Immature natural killer cell (primary cell): ENCODE data around the gene EFTUD2. TPM values are rescaled to one million over a fixed set of nuclear protein-coding genes. Genes with fewer than 3 reads are reported as not detected.

ENCODE experiments used
- DNase-seq, 3 donors: peaks; one replicate each; pipeline ENCODE4 v3.0.0; 2022; ENCODE audit warnings: mixed read lengths in 1 of 3
- H3K27ac Mint-ChIP-seq, 6 donors: one replicate each; pipeline ENCODE4 v1.8.0; 2020; ENCODE audit warnings: mixed read lengths in 6 of 6, mild to moderate bottlenecking in 5 of 6, inconsistent platforms in 4 of 6, moderate library complexity in 3 of 6
- H3K27me3 Mint-ChIP-seq, 3 donors: one replicate each; pipeline ENCODE4 v1.8.0; 2020 to 2021; ENCODE audit warnings: low read depth in 3 of 3, mild to moderate bottlenecking in 3 of 3, mixed read lengths in 3 of 3, moderate library complexity in 3 of 3, inconsistent platforms in 1 of 3
- H3K36me3 Mint-ChIP-seq, 3 donors: one replicate each; pipeline ENCODE4 v1.8.0; 2020; ENCODE audit warnings: mixed read lengths in 3 of 3, inconsistent platforms in 2 of 3, mild to moderate bottlenecking in 2 of 3
- H3K4me1 Mint-ChIP-seq, 2 donors: one replicate each; pipeline ENCODE4 v1.8.0; 2020; ENCODE audit warnings: inconsistent platforms in 2 of 2, mild to moderate bottlenecking in 2 of 2, mixed read lengths in 2 of 2, moderate library complexity in 1 of 2
- H3K4me3 Mint-ChIP-seq, 5 donors: one replicate each; pipeline ENCODE4 v1.8.0; 2020; ENCODE audit warnings: mild to moderate bottlenecking in 5 of 5, mixed read lengths in 5 of 5, inconsistent platforms in 3 of 5, moderate library complexity in 3 of 5
- H3K9me3 Mint-ChIP-seq, 6 donors: one replicate each; pipeline ENCODE4 v1.8.0; 2020; ENCODE audit warnings: mild to moderate bottlenecking in 6 of 6, mixed read lengths in 6 of 6, inconsistent platforms in 4 of 6, moderate library complexity in 3 of 6
- polyA plus RNA-seq, 3 donors: library from polyadenylated mRNA; unstranded; fragments of 300-500 nt; fragmentation: Illumina TruSeq; gene quantifications; one replicate each; pipeline ENCODE4 v1.2.3, GENCODE V29; 2021

The EFTUD2 gene
- polyA plus RNA-seq, 3 donors from 2014 or later = 76.5 to 109 (median 101) TPM

DNA sequence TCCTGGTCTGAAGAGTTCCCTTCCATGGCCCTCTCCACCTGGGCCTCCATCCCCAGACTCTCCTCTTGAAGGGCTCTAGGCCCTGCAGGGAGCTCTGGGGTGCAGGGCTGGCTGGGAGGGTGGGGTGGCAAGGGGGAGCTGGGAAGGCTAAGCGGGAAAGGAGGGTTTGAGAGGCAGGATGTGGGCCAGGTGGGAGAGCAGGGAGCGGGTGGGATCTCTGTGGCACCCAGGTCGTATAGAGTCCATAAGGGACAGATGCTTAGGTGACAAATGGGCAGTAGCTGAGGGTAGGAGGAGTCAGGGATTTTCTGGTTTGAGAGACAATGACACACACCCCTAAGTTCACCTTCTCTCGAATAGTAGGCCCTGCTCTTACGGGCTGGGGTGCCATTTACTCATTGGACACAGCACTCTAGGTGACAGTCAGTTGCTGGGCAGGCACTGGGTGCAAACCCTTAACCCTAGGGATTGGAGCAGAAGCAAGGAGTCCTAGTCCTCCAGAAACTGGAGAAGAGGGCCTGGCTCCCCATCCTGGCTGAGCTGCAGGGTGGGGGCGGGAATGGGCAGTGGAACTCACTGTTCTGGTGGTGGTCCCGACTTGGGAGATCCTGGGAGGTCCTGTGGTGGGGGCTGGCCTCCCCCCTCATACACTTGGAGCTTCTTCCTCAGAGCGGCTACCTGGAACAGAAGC is 33.0 kb upstream of the EFTUD2 start:
- H3K9me3 Mint-ChIP-seq = no peaks in the 10 kb centered on the region
- H3K36me3 Mint-ChIP-seq = no peaks in the 10 kb centered on the region
- no peak for DNase-seq
- H3K4me1 Mint-ChIP-seq = no peaks in the 10 kb centered on the region
- H3K4me3 Mint-ChIP-seq = no peak overlapping the region
- peaks cover 0 to 2% (median 1%) of the 10 kb centered on the region in 3 donors for H3K27me3 Mint-ChIP-seq
- H3K27ac Mint-ChIP-seq = no peak overlapping the region

DNA sequence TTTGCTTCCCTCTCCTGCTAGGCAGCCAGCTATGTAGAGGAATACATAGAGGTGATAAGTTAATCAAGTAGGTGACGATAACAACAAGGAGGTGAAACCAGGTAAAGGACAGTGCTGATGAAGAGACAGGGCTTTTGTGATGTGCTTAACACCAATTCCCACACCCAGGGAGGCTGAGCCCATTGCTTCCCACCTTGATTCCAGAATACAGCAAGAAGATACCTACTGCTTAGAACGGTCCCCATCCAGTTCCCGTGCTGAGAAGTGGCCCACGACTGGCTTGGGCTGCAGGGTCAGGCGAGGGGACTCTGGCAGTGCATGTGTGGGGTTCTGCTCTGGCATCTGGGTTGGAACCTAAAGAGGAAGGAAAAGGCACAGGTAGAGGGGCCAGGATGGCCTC is 32.1 kb upstream of the EFTUD2 start:
- no peak overlapping the region for H3K27ac Mint-ChIP-seq

DNA sequence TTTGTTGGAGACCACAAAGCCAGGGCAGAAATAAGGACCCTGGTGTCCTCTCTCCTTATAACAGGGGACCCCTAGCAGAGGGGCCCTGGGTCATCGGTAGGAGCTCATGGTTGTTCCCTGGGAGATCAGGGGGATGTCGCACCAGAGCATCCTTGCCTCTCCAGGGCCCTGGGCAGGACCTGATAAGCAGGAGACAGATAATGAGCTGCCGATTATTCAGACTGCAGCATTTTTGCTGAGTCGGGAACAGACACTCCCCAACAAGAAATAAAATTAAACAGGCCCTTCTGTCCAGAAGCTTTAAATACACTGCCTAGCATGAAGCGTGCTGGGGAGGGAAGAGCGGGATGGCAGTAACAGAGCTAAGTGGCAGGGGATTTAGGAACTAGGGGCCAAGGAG is 31.4 kb upstream of the EFTUD2 start:
- DNase-seq = no peak
- H3K4me3 Mint-ChIP-seq = no peak overlapping the region
- H3K4me1 Mint-ChIP-seq = no peaks in the 10 kb centered on the region
- peaks cover 0 to 2% (median 1%) of the 10 kb centered on the region in 3 donors for H3K27me3 Mint-ChIP-seq
- H3K9me3 Mint-ChIP-seq = no peaks in the 10 kb centered on the region
- no peaks in the 10 kb centered on the region for H3K36me3 Mint-ChIP-seq
- H3K27ac Mint-ChIP-seq = no peak overlapping the region

More for the DNA sequence above, 32.1 kb upstream of the EFTUD2 start:
- Mint-ChIP-seq H3K4me3 (no peak overlapping the region), H3K36me3 (no peaks in the 10 kb centered on the region), H3K27me3 (peaks cover 0 to 2% (median 1%) of the 10 kb centered on the region in 3 donors), H3K9me3 (no peaks in the 10 kb centered on the region), H3K4me1 (no peaks in the 10 kb centered on the region)
- DNase-seq = no peak

DNA sequence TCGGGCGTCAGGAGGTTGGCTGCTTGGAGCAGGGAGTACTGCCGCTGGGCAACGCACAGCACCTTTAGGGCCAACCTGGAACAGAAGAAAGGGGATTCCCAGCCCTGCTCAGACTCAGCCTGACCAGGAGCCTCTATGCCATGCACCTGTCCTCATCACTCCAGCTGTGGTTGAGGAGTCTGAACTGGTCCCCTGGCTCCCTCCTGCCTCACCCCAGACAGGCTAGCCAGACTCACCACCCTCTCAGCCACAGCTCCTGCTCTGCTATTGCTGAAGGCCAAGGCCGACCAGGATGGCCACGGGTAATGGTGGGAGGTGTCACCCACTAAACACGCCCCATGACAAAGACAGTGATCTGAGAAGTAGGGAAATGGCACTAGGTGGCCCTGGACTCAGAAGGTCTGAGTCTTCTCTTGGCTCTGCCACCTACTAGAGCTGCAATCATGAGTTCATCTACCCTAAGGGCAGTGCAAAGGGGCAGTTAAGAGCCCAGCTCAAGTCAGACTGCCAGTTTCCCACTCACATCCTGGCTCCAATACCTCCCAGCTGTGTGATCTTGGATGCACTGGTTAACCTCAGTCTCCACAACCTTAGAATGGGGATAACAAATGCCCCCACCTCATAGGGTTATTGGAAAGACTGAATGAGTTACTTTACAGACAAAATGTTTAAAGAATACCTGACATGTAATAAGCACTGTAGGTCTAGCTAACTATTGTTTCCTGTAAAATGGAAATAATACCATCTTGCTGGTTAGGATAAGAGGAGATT is 29.9 kb upstream of the EFTUD2 start:
- no peak for DNase-seq
- Mint-ChIP-seq H3K4me3 (no peak overlapping the region), H3K36me3 (no peaks in the 10 kb centered on the region), H3K9me3 (no peaks in the 10 kb centered on the region), H3K27me3 (peaks cover 0 to 3% (median 2%) of the 10 kb centered on the region in 3 donors), H3K4me1 (no peaks in the 10 kb centered on the region), H3K27ac (no peak overlapping the region)

DNA sequence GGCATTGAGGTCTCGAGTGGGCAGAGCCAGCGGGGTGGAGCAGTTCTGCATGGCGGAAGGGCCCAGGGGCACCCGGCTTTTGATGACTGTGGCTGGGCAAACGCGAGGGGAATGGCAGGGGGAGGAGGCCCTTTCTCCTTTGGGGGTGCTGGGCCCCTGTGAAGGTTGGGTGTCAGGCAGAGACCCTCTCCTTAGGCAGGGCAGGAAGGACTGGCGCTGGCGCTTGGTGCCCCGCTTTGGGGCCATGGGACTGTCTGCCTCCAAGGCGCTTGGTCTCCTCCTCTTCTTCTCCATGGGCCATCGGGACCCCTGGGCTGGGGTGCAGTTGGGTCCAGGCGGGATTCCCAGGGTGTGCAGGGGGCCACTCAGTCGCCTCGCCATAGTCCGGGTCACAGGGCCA is 28.9 kb upstream of the EFTUD2 start:
- peak overlapping the region in 1 of 6 donors; percentile 20 for H3K27ac Mint-ChIP-seq
- no peak overlapping the region for H3K4me3 Mint-ChIP-seq
- DNase-seq = no peak
- no peaks in the 10 kb centered on the region for H3K4me1 Mint-ChIP-seq
- no peaks in the 10 kb centered on the region for H3K36me3 Mint-ChIP-seq
- no peaks in the 10 kb centered on the region for H3K9me3 Mint-ChIP-seq
- H3K27me3 Mint-ChIP-seq = peaks cover 0 to 3% (median 2%) of the 10 kb centered on the region in 3 donors

DNA sequence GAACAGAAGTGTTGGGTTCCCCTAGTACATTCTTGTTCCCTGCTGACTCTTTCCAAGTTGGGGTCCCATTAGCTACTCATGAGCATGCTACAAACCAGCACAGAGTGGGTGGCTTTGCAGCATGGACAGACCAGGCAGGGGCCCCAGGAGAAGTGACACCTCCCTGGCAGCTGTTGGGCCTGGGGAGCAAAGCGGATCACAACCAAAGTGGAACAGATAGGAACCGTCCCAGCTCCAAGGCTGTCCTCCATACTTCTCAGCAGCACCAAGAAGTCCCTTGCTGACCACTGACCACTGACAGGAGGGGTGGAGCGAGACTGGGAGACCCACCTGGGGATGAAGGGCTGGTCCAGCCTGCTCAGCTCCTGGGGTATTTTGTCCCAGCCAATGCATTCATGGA is 28.5 kb upstream of the EFTUD2 start:
- no peak overlapping the region for H3K4me3 Mint-ChIP-seq
- no peaks in the 10 kb centered on the region for H3K4me1 Mint-ChIP-seq
- peaks cover 0 to 3% (median 2%) of the 10 kb centered on the region in 3 donors for H3K27me3 Mint-ChIP-seq
- H3K9me3 Mint-ChIP-seq = no peaks in the 10 kb centered on the region
- H3K27ac Mint-ChIP-seq = peak overlapping the region in 1 of 6 donors; percentile 20
- no peak for DNase-seq
- no peaks in the 10 kb centered on the region for H3K36me3 Mint-ChIP-seq

DNA sequence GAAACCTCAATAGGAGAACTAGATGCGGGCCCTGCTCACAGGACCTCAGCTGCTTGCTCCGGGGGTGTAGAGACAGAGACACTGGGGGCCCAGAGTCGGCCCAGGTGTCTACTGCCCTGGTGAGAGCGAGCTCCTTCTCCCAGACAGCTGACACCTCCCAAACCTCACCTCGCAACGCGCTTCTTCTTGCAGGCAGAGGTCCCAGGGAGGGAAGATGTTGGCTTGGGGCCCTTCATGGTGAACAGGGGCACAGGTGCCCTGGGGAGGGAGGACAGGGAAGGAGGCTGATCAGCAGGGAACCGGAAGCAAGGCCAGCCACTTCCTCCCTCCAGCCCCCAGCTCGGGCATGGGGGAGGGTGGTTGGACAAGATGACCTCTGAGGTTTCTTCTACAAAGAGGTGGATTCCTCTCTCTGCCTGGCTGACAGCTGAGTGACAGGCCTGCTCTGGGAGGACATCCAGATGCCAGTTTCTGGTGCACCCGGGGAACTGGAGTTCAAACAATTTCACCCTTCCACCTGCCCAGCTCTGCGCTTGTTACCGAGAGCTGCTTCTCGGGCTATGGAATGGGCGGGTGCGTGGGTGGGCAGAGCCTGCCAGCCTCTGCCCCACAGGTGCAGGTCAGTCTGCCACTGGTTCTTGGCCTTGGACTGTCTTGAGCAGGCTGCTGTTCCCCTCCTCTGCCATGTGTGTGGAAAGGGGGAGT is 27.7 kb upstream of the EFTUD2 start:
- H3K27me3 Mint-ChIP-seq = peaks cover 2 to 4% (median 3%) of the 10 kb centered on the region in 3 donors
- H3K27ac Mint-ChIP-seq = no peak overlapping the region
- H3K4me1 Mint-ChIP-seq = no peaks in the 10 kb centered on the region
- H3K4me3 Mint-ChIP-seq = no peak overlapping the region
- DNase-seq = no peak
- no peaks in the 10 kb centered on the region for H3K9me3 Mint-ChIP-seq
- H3K36me3 Mint-ChIP-seq = no peaks in the 10 kb centered on the region

DNA sequence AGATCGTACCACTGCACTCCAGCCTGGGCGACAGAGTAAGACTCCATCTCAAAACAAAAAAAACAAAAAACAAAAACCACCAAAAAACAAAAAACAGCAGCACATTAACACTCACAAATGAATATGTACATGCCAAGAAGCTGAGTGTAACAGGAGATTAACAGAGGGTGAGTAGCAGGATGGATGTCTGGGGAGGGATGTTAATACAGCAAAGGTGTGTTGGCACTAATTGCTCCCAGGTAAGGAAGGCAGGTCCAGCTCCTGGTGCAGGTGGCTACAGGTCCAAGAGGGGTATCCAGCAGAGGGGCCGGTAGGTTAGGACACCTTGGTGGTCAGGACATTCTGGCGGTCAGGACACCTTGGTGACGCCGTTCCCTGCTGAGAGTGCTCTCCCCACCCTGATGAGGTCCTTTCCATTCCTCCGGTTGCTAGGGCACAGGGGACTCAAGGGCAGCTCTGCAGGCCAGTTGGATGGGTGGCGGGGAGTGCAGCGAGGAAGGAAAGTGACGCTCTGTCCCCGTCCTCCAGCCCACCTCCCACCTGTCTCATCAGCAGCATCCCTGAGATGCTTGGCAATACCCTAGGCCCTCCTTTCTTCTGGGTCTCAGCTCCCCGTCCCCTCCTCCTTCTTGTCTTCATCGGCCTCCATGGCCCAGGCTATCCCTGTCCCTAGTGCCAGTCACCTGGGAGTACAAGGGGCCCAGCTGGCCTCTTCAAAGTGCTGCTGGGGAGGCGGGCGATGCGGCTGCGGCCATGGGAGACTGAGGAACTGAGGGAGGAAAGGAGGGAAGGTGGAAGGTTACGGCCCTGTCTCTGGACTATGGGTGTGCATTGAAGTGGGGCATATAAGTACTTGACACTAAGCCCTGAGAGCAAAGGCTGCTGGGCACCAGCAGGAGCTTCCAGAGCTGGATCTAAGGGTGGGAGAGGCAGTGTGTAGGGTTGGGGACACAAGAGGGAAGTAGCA is 26.8 kb upstream of the EFTUD2 start:
- Mint-ChIP-seq H3K27me3 (peaks cover 2 to 7% (median 2%) of the 10 kb centered on the region in 3 donors), H3K4me1 (no peaks in the 10 kb centered on the region), H3K27ac (peak overlapping the region in 1 of 6 donors; percentile 53), H3K9me3 (no peaks in the 10 kb centered on the region), H3K4me3 (no peak overlapping the region), H3K36me3 (no peaks in the 10 kb centered on the region)
- DNase-seq = no peak

DNA sequence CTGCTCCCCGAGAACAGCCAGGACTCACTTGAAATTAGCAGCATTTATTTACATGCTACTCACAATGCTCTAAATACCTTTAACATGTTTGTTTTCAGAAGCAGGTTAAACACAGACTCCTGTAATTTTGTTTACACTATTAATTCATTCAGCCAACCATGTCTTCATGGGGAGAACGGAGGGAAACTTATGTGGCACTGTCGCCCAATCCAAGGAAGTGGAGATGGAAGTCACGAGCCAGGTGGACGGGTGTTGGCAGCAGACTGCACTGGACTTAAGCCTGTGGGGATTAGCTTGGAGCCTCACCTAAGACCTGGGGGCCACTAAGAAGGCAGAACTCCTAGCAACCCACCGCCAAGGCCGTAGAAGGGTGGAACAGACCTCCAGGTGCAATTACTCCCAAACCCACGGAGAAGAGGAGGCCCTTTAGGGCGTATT is 24.9 kb upstream of the EFTUD2 start:
- Mint-ChIP-seq H3K36me3 (no peaks in the 10 kb centered on the region), H3K4me3 (peak overlapping the region in 1 of 5 donors; percentile 18), H3K27ac (no peak overlapping the region), H3K27me3 (peaks cover 2 to 7% (median 2%) of the 10 kb centered on the region in 3 donors), H3K9me3 (no peaks in the 10 kb centered on the region), H3K4me1 (no peaks in the 10 kb centered on the region)
- no peak for DNase-seq

DNA sequence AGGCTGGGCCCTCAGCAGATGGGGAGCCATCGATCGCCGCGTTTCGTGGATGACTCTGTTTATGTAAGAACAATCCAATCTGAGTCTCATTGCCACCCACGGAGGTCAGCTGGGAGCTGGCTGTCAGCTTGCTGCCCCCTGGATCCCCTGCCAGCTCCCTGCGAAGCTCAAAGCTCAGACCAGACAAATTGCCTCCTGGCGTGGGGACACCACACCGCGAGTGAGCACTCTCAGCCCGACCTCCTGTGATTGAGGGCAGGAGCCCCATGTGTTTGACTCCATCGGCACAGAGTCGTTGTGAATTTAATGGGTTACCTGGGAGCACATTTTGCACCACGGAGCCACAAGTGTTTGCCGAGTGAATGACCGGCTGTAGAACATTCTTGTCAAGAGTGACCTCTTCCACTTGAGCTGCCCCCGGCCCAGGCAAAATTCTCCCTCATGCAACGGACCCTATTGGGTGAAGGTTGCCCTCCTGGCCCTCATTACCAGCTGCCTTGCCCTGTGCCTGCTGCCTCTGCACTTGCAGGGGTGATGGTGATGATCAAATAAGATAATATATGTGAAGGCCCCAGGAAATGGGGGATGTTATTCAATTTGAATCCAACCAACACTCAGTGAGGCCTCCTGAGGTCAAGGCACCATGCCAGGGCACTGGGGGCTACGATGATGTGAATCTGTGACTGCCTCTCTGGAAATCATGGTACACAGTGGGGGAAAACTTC is 23.7 kb upstream of the EFTUD2 start:
- H3K9me3 Mint-ChIP-seq = no peaks in the 10 kb centered on the region
- DNase-seq = no peak
- H3K27me3 Mint-ChIP-seq = peaks cover 2 to 7% (median 2%) of the 10 kb centered on the region in 3 donors
- no peaks in the 10 kb centered on the region for H3K4me1 Mint-ChIP-seq
- H3K27ac Mint-ChIP-seq = no peak overlapping the region
- no peaks in the 10 kb centered on the region for H3K36me3 Mint-ChIP-seq
- H3K4me3 Mint-ChIP-seq = no peak overlapping the region

DNA sequence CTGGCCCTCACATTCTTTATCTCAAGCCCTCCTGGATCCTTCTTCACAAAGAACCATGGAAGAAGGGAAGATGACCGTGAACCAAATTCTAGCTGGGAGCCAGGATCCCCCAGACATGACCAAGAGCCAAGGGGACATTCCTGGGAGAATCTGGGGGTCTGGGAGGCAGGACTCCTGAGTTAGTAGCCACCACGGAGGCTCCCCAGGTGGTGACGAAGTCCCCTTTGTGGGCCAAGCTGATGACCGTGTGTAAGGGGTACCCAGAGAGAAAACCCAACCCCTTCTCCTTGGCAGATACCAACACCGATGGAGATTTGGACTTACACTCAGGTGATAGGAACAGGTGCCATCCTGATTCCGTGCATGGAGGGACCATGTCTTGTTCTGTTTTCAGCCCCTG is 22.9 kb upstream of the EFTUD2 start:
- H3K4me3 Mint-ChIP-seq = no peak overlapping the region
- H3K36me3 Mint-ChIP-seq = no peaks in the 10 kb centered on the region
- no peak for DNase-seq
- H3K4me1 Mint-ChIP-seq = no peaks in the 10 kb centered on the region
- peaks cover 2 to 8% (median 4%) of the 10 kb centered on the region in 3 donors for H3K27me3 Mint-ChIP-seq
- H3K27ac Mint-ChIP-seq = peak overlapping the region in 1 of 6 donors; percentile 50
- no peaks in the 10 kb centered on the region for H3K9me3 Mint-ChIP-seq

DNA sequence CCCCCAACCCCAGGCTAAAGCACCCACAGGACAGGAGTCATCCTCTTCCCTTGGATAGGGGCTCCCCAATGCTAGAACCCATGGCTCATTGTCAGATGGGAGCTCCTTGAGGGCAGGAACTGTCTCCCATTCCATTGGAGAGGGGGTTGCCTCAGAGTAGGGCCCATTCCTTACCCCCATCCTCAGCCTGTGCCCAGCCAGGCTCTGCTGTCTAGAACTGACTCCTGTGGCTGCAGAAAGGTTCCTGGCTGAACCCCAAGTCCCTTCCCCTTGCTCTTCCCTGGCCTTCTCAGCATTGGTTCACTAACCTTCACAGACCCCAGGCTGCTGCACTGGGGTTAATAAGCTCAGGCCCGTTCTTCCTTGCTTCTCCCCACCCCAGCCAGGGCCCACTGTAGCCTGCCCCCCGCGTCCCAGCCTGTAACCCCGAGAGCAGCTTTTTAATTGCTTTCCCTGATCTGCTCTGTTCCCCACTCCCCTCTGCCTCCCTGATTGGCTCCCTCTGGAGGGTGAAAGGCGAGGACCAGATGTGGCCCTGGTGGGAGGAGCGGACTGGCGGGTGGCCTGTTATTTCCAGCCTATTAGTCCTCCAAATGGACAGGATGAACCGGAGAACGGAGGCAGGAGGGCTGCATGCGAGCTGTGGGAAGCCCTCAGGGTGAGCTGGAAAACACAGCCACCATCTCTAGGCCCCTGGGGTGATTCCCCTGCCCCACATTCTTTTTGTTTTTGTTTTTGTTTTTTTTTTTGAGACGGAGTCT is 22.1 kb upstream of the EFTUD2 start:
- Mint-ChIP-seq H3K9me3 (no peaks in the 10 kb centered on the region), H3K27me3 (peaks cover 2 to 8% (median 4%) of the 10 kb centered on the region in 3 donors)
- DNase-seq = no peak

More for the DNA sequence above, 22.1 kb upstream of the EFTUD2 start:
- Mint-ChIP-seq H3K4me3 (no peak overlapping the region), H3K4me1 (no peaks in the 10 kb centered on the region), H3K36me3 (no peaks in the 10 kb centered on the region), H3K27ac (no peak overlapping the region)
